GM12878 (cell line): ENCODE measurements around the gene SPN. TPM values are rescaled to one million over a fixed set of nuclear protein-coding genes. Genes with fewer than 3 reads are reported as not detected.

Experiments used
- ATAC-seq: fragments of 200-7000 bp; cut with Tn5 transposase; 3 replicates; pipeline ENCODE4 v1.9.1; 2020; ENCODE audit warnings: mild to moderate bottlenecking, moderate library complexity
- BruUV-seq: library from RNA; stranded (reverse); fragments of 400-500 nt; replicated peaks from 2 replicates; lab custom pipeline; 2021; lab: Mats Ljungman, UMichigan
- CTCF ChIA-PET: fragments of 300-600 bp; sonication (Branson Sonifier 250); formaldehyde crosslinking; extraction: SDS; loops from one replicate; lab custom pipeline; 2021; ENCODE audit warnings: inconsistent platforms; lab: Yijun Ruan, JAX
- POLR2A ChIA-PET: fragments of 350-600 bp; formaldehyde crosslinking; extraction: SDS; loops from one replicate; lab custom pipeline; 2021; ENCODE audit warnings: inconsistent platforms; lab: Charles Lee
- RAD21 ChIA-PET: fragments of 300-600 bp; sonication (Branson Sonifier 250); formaldehyde crosslinking; loops from one replicate; lab custom pipeline; 2023; ENCODE audit warnings: antibody characterized with exemption; ENCODE audit not compliant: unreplicated experiment; lab: Charles Lee
- SMC1A ChIA-PET: fragments of 300-600 bp; sonication (Branson Sonifier 250); formaldehyde crosslinking; loops from one replicate; lab custom pipeline; 2023; ENCODE audit not compliant: unreplicated experiment, uncharacterized antibody; lab: Charles Lee
- DNase-seq: peaks from one replicate; pipeline ENCODE4 v3.0.0-alpha.2; 2011; ENCODE audit warnings: low read depth, low spot score
- FAIRE-seq: peaks from 3 replicates; lab custom pipeline; 2011; peaks lifted over from hg19 to GRCh38; lab: Jason Lieb, UNC
- H2AFZ ChIP-seq: 2 replicates; pipeline ENCODE4 v1.6.0; 2011; ENCODE audit warnings: low read depth, low read length, control low read depth; ENCODE audit not compliant: control insufficient read depth
- H3K27ac ChIP-seq: 2 replicates; pipeline ENCODE4 v1.5.1; 2011; ENCODE audit warnings: control low read depth; ENCODE audit not compliant: control insufficient read depth, insufficient read depth
- H3K27me3 ChIP-seq, 2 experiments: replicated peaks in 1 of 2; 2 replicates each; pipeline versions ENCODE4 v1.6.0 to v1.6.1; 2011; ENCODE audit warnings: low read length in 1 of 2; ENCODE audit not compliant: control insufficient read depth in 2 of 2, insufficient read depth in 2 of 2
- H3K36me3 ChIP-seq, 2 experiments: 2 replicates each; pipeline ENCODE4 v1.5.1; 2011; ENCODE audit warnings: low read length in 1 of 2; ENCODE audit not compliant: control insufficient read depth in 2 of 2, insufficient read depth in 2 of 2
- H3K4me1 ChIP-seq: 2 replicates; pipeline ENCODE4 v1.6.1; 2011; ENCODE audit warnings: mild to moderate bottlenecking, low read length, moderate library complexity, mixed read lengths; ENCODE audit not compliant: control insufficient read depth, insufficient read depth
- H3K4me2 ChIP-seq: 2 replicates; pipeline ENCODE4 v1.6.0; 2011; ENCODE audit warnings: control low read depth; ENCODE audit not compliant: control insufficient read depth, insufficient read depth
- H3K4me3 ChIP-seq: fragments of 200-600 bp; sonication (generic); 2 replicates; pipeline ENCODE4 v1.5.1; 2016
- H3K79me2 ChIP-seq: 2 replicates; pipeline ENCODE4 v1.6.0; 2011; ENCODE audit warnings: low read length; ENCODE audit not compliant: control insufficient read depth, insufficient read depth
- H3K9ac ChIP-seq: 2 replicates; pipeline ENCODE4 v1.8.0; 2011; ENCODE audit warnings: low read length, control low read depth, mixed read lengths; ENCODE audit not compliant: control insufficient read depth, insufficient read depth
- H3K9me3 ChIP-seq: replicated peaks from 3 replicates; pipeline ENCODE4 v1.5.1; 2011; ENCODE audit warnings: mild to moderate bottlenecking, low read length; ENCODE audit not compliant: control insufficient read depth, insufficient read depth
- H4K20me1 ChIP-seq: 2 replicates; pipeline ENCODE4 v1.6.0; 2011; ENCODE audit not compliant: control insufficient read depth, insufficient read depth
- BCLAF1 ChIP-seq: fragments of 450-650 bp; IDR thresholded peaks from 2 replicates; pipeline ENCODE4 v1.6.1; 2017; ENCODE audit warnings: antibody characterized with exemption, mild to moderate bottlenecking, moderate library complexity
- E2F4 ChIP-seq: IDR thresholded peaks from 2 replicates; pipeline ENCODE4 v1.6.1; 2012; ENCODE audit warnings: low read depth, low read length, improper control_type of control experiment
- EGR1 ChIP-seq, 2 experiments: IDR thresholded peaks; 1 replicate in 1 of 2; 2 replicates in 1 of 2; pipeline ENCODE4 v1.6.1; 2011 to 2012; ENCODE audit warnings: low read depth in 2 of 2, low read length in 2 of 2, borderline replicate concordance in 1 of 2, mild to moderate bottlenecking in 1 of 2, moderate library complexity in 1 of 2
- MEF2B ChIP-seq: fragments of 450-650 bp; IDR thresholded peaks from 2 replicates; pipeline ENCODE4 v1.6.1; 2018; ENCODE audit warnings: mild to moderate bottlenecking, moderate library complexity; ENCODE audit not compliant: partially characterized antibody, poor library complexity, severe bottlenecking
- PKNOX1 ChIP-seq: fragments of 450-650 bp; IDR thresholded peaks from 2 replicates; pipeline ENCODE4 v1.6.1; 2016; ENCODE audit warnings: mild to moderate bottlenecking
- PRDM15 ChIP-seq: fragments of 450-650 bp; formaldehyde crosslinking; IDR thresholded peaks from 2 replicates; pipeline ENCODE4 v1.4.0; 2020; ENCODE audit warnings: mild to moderate bottlenecking, moderate library complexity
- RB1 ChIP-seq: fragments of 450-650 bp; formaldehyde crosslinking; IDR thresholded peaks from 2 replicates; pipeline ENCODE4 v1.6.1; 2017; ENCODE audit warnings: mild to moderate bottlenecking, borderline replicate concordance
- RUNX3 ChIP-seq: IDR thresholded peaks from 2 replicates; pipeline ENCODE4 v1.6.1; 2012; ENCODE audit warnings: low read length, inconsistent platforms
- ZBED1 ChIP-seq: IDR thresholded peaks from 2 replicates; pipeline ENCODE4 v1.6.1; 2016; ENCODE audit warnings: borderline replicate concordance
- WGBS: methylation state at CpG from one replicate; pipeline ENCODE4 v1.1.6; 2016; ENCODE audit warnings: low lambda C conversion rate; ENCODE audit not compliant: insufficient replicate concordance, insufficient coverage; ENCODE audit errors: missing lambda C conversion rate; 5-methylcytosine and 5-hydroxymethylcytosine counted together
- in situ Hi-C: fragments of 300-500 bp; cut with MboI; formaldehyde crosslinking; loops from 9 replicates; pipeline ENCODE4 v1.14.3; 2018; ENCODE audit warnings: mixed read lengths
- intact Hi-C: fragments of 100-400 bp; cut with micrococcal nuclease; formaldehyde crosslinking; loops from one replicate; pipeline ENCODE4 v1.14.2; 2022; ENCODE audit not compliant: unreplicated experiment
- polyA plus RNA-seq, 11 experiments: library from polyadenylated mRNA; depleted of rRNA in 4 of 11; unstranded in 6 of 11; stranded (reverse) in 5 of 11; fragments of >200 nt; fragmentation: Nextera tagmentation in 4 of 11; fragmentation: Illumina TruSeq in 1 of 11; extraction: Ambion mirVana in 4 of 11; extraction: Trizol in 1 of 11; gene quantifications; 1 replicate in 1 of 11; 2 replicates in 10 of 11; pipeline versions ENCODE4 v1.2.1 to v1.2.3, GENCODE V29; 2011 to 2016; ENCODE audit warnings: inconsistent platforms in 2 of 11, missing spikeins in 2 of 11, low read depth in 1 of 11
- total RNA-seq, 4 experiments: library from RNA; depleted of rRNA in 3 of 4; stranded (reverse); fragments of >200 nt in 3 of 4; fragmentation: Illumina TruSeq in 1 of 4; extraction: Trizol in 1 of 4; gene quantifications; 2 replicates each; pipeline versions ENCODE4 v1.2.1 to v1.2.3, GENCODE V29; 2013 to 2021

The SPN gene
- total and polyA plus RNA-seq, 10 of the 15 experiments (the other 5 are each of a cell fraction or from before 2014, with no cell fraction given): 16.2 to 173 (median 92.7) TPM

GRCh38 chr16:29694384-29695195, 31.5 kb downstream of the SPN start:
- H3K4me2 ChIP-seq: no peak overlapping the region
- H3K4me1 ChIP-seq: peaks cover 7% of the 10 kb centered on the region
- H3K27me3 ChIP-seq: no peaks in the 10 kb centered on the region
- no peak overlapping the region for H3K27ac ChIP-seq
- no peak for FAIRE-seq
- ATAC-seq: peak; percentile 44
- no peak for DNase-seq
- POLR2A ChIA-PET: interaction anchor here (0.6 to 0.7 kb wide), 4 partner anchors 122 to 342 kb away, joined by 3 to 8 read pairs (median 6); partner anchors contain the start of gene MVP
- RAD21 ChIA-PET: interaction anchor here (0.5 to 1.0 kb wide), 5 partner anchors 18 to 316 kb away, joined by 3 to 4 read pairs (median 3); partner anchors contain the start of genes DOC2A and PAGR1
- peaks cover 6% of the 10 kb centered on the region for H3K79me2 ChIP-seq
- H3K36me3 ChIP-seq: no peaks in the 10 kb centered on the region; a peak in 1 of 4 replicates
- no peak overlapping the region for H3K4me3 ChIP-seq
- CTCF ChIA-PET: interaction anchor here (1.2 to 1.9 kb wide), 2 partner anchors 9 to 11 kb away, joined by 3 to 6 read pairs; no protein-coding TSS in a partner anchor
- H3K9ac ChIP-seq: no peak overlapping the region
- intact Hi-C loops (no loop called here), in situ Hi-C loops (loop anchor here (5.0 kb wide), 1 partner anchor 333 kb away; no protein-coding TSS in a partner anchor)
- 63% methylated on average over 28 of the region's 41 CpGs for WGBS
- SMC1A ChIA-PET: no interaction called here
- BruUV-seq: no TSS peak
- no peaks in the 10 kb centered on the region for H4K20me1 ChIP-seq
- H3K9me3 ChIP-seq: peaks cover 1% of the 10 kb centered on the region; the same call in 2 of the 3 replicates
- H2AFZ ChIP-seq: no peak overlapping the region
- TF ChIP-seq PRDM15 (CRISPR knock-in tag) (no peak), MEF2B (peak; percentile 52), PKNOX1 (0 out of 2 replicates have a peak, but pooled peaks have one; percentile 12), RUNX3 (peak; percentile 33; the same call in 1 of the 2 replicates), EGR1 (IDR thresholded peaks at IDR 0.05; ENCODE audit: borderline replicate concordance in 1 of 2, low read depth in 2 of 2, low read length in 2 of 2) (peak in 1 of 2 experiments; percentile 46; a peak in 1 of 3 replicates), ZBED1 (no peak), BCLAF1 (no peak), E2F4 (no peak), RB1 (no peak)
